Activated CD8-positive, alpha-beta memory T cell treated with anti-CD3 and anti-CD28 coated beads, Interleukin-2, amount 50 U/mL, for 4 hours (primary cell): ENCODE measurements around the gene ST14.
"Not testable (repeated sequence)": the region's sequence is repeated elsewhere in the genome, so short reads cannot be mapped to it uniquely, and the experiment has no call there.

ENCODE experiments used
- DNase-seq: peaks from one replicate; pipeline ENCODE4 v3.0.0-alpha.2; 2020

Gene ST14

DNA sequence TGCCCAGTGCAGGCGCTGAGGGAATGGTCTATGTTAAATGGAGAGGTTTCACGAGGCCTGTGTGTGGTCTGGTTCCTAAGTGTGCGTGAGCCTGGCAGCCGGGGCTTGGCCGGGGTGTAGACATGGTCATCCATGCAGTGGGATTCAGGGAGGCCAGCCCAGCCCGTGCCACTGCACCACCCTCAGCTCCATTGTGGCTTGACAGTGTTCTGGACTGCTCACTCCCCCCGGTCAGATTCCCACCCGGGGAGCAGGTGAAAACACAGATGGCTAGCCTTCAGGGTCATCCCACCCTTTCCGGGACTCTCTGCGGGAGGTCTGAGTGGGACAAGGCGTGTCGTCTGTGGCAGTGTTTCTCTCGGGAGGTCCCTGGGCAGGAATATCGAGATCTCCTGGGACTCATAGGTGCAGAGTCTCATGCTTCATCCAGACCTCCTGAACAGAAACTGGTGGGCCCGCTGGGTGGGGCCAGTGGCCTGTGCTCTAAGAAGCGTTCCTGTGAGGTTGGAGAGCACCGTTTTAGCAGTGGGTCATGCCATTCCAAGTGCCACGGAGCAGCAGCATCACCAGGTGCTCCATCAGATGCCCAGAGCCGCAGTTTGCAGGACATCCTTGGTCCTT lies 52.3 kb downstream of the ST14 start:
- no peak for DNase-seq

DNA sequence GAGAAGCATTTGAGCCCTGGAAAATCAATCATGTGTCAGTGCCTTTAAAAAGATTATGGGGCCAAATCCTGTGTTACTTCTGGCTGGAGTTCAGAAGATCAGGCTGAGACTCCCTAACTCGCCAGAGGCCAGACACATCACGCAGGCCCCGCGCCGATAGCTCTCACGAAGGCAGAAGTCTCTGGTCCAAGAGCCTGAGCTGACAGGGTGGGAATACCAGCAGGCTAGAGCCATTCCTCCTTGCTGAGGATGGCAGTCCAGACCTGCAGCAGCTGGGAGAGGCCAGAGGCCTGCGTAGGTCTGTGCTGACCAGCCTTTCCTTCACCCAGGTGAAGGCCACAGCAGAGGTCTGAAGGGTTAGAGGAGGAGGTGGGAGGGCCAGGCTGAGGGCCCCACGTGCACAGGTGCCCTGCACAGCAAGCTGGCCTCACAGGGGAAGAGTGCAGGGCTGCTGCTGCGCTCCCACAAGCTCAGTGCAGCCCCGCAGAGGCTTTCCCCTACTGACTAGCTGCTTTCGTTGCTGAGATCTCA lies 52.9 kb downstream of the ST14 start:
- no peak for DNase-seq

DNA sequence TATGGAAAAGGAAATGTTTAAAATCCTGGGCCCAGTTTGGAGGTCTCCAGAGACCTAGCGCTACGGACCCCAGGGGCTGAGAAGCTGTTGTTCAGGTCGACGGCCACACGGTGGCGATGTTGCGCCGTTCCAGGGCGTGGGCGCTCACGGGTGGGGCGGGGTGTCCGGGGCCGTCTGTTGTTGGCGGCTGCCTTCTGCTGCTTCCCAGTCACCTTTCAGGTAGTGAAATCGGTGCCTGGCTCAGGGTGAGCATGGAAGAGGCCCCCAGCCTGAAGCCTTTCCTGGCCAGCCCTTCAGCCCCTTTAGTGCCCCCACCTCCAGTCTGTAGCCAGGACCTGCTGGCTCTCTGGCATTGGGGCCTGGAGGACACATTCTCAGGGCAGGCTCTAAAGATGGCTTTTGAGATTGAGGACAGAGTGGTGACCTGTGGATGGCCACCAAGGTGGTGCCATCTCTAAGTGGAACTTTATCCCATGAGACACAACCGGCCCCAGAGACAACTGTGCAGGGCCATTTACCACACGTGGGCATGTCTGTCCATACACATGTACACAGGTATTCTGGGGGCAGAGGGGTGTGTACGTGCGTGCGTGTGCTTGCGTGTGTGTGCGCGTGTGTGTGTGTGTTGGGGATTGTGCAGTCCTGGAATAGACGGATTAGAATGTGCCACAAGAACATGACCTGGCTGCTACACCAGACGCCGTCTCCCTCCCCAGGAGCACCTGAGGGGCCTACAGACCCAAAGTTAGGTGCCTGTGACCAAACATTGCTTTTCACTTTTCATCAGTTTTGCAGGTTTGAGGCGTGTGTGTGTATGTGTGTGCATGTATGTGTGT lies 53.8 kb downstream of the ST14 start:
- DNase-seq = peak; percentile 77

DNA sequence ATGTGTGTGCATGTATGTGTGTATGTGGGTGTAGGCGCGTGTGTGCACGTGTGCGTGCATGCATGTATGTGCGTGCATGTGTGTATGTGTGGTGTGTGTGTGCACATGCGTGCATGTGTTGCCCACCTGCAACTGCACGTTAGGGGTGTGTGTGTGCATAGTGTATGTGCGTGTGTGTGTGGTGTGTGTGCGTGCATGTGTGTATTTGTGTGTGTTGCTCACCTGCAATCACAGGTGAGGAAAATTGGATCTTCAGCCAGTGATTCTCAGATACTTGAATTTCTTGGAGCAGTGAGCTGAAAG lies 54.3 kb downstream of the ST14 start:
- no peak for DNase-seq

DNA sequence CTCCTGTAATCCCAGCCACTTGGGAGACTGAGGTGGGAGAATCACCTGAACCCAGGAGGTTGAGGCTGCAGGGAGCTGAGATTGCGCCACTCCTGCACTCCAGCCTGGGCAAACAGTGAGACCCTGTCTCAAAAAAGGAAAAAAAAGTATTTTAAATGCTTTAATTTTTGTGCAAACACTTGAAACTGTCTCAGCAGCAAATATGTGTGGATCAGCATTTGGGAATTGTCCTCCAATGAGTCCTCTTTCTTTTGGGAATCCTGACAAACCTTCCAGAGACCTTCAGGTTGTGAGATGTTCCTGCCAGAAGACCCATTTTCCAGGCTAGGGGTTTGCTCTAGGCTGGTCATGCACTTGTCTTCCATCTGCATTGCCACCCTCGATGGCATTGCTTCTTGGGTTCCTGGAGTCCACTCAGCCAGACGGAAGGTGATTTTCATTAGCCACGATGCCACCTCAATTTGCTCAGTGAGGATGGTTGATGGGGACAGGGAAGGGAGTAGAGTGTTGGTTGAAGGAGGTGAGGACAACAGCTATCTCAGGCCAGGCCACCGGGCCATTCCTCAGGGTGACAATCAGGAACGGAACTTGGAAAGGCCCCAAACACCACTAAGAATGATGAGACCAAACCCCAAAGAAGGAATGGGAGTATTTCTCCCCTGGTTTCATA lies 55.4 kb downstream of the ST14 start:
- DNase-seq = no peak

DNA sequence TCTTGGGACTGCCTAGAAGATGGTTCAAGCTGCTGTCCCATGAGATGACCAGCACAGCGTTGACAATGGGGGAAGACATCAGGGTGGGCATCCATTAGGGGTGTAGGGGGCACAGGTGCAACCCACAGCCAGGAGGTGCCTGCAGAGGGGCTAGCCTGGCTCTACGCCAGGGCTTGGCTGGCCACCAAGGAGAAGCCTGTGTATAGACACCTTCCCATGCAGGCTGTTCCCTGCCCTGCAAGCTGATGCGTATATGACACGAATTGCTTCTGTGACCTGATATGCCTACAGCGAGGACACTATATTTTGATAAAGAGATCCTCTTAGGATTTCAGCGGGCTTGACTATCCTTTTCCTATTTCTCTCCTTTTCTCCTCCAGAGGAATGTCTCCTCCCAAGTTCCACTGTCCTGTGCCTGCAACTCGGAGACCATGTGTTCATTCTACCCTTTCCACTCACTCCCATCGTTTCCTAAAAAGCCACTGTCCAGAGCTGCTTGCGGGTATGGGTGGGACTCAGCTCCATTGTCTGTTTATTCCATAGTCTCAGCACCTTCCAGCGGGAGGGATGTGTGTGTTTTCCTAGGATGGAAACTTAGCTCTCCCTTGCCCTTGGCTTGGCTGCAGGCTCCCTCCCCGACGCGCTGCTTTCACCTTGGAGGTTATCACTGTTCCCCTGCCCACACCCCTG lies 56.1 kb downstream of the ST14 start:
- no peak for DNase-seq

DNA sequence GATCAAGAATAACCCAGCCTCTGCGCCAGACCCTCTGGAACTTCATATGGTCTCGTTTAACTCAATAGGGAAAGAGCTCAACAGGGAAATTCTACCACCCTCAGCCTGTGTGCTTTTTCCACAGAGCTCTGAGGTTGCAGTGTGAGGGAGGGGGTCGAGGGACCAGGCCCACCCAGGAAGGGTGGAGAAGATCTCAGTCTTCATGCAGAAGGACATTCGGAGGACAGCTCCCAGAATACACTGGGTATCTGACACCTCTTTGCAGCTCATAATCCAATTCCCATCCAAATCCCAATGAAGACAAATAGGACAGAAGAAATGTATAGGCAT lies 56.6 kb downstream of the ST14 start:
- no peak for DNase-seq

DNA sequence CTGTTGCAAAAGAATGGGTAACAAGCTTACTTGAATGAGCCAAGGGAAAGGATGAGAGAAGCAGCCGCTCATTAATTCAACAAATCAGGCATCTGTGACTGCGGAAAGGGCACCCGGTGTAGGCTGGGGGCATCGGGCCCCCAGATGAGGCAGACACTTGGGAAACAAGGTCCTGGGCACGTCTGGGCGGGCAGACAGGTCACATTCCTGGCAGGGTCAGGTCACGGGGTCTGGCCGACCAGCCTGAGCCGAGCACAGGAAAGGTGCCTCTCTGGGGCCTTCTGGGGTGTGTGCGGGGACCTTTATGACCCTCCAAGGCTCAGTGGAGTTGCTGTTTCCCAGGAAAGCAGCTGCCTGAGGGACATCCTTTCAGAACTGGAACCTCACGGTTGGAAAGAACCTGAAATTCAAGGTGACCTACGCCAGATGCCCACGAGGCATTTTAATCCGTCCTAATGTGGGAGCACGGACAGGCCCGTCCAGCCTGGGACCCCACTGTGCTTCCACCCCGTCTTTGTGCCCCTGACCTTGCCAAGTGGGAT lies 57.1 kb downstream of the ST14 start:
- DNase-seq = no peak

DNA sequence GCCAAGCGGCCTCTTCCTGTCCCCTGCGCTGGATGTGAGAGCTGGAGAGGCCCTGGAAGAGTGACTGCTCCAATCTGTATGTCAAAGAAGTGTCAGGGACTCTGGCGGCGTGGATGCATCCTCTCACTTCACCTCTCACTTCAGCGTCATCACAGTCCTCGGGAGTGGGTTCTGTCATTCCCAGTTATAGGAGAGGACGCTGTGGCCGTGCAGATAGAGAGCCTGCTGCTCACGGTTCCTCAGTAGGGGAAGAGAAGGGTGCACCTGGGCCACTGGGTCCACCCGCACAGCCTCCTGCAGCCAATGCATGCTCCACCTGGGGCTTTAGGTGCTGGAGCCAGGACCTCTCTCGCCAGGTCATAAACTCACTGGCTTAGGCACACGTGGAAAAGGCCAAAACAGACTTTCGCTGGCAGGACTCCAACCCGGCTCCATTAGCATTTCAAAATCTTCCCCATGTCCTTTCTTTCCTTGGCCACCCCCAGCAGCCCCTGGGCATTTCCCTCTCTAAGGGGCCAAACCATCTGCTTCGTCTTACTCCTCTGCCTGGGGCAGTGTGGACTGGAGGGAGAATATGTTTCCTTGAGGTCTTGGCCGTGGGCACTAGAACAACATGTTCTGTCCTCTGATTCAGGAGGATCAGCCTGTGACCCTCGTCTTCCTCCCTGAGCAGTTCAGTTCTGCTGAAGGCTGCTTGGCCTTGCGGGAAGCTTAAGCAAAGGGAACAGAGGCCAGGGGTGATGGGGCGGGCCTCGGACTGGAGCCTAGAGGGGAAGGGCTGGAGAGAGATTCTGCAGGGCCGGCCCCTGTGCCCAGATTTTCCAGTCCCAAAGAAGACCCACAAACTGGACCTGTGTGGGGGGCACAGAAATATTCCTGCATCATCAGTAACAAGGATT lies 57.8 kb downstream of the ST14 start:
- no peak for DNase-seq

DNA sequence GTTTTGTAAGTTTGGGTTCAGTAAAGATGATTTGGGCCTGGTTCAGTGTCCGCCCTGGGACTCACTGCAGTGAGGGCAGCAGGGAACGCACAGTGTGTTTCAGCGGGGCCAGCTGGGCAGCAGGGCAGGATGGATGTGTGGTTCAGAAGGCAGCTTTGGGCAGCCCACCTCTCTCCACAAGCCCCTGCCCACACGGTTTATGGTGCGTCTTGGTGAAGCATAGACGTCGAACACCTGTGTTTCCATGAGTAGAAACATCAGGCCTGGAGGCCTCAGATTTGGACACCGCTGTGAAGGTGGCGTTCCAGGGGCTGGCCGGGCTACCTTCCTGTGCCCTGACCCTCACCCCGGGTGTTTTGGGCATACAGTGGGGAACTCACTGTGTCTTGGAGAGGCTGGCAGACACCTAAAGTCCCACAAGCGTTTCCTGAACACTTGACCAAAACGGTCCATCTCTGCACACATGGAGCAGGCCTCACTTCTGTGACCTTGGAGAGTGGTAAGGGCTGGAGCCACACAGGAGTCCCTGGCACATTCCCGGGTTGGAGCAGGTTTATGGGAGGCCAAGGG lies 59.0 kb downstream of the ST14 start:
- DNase-seq = no peak

DNA sequence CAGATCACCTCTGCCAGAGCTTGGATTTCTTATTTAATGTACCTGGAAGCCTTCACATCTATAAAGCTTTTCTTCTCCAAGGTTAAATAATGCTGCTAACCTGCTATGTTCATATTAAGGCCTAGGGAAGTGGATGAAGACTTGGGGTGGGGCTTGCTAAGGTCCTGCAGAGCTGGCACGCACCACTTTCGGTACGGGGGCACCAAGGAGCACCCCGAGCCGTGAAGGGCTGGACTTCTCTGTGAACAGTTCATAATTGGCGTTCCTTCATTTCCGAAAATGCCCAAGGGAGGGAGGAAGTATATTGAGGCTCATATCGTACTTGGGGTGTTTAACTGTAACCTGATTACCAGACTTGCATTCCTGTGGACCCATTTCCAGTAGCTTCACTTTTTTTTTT lies 59.6 kb downstream of the ST14 start:
- DNase-seq = no peak

DNA sequence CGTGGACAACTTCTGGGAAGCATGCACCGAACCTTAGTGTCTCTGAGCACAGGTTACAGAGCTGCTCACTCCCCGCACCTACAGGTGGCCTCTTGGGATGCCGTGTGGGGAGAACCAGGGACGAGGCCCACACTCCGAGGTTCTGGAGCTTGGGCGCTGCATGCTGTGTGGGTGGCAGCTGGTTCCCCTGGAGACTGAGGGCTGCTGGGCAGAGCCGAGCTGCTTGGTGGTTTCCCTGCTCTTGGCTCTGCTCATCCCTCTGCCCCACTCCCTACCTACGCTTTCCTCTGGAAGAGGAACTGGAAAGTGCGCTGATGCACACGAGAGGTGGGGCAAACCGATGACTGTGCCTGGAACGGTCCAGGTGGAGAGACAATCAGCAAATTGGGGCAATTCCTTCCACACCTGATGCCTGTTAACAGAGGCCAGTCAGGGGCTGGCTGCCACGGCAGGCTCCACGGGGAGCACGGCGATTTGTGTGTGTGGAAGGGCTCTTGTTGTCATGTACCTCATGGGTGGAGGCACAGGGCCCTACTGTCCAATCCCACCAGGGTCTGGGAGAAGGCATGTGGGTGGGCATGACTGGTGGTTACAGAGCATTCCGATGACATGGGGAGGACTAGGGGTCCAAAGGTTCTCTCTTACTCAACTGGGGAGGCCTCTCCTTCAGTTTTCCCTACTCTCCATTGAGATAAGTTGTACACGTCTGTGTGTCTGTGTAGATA lies 60.9 kb downstream of the ST14 start:
- DNase-seq = no peak

DNA sequence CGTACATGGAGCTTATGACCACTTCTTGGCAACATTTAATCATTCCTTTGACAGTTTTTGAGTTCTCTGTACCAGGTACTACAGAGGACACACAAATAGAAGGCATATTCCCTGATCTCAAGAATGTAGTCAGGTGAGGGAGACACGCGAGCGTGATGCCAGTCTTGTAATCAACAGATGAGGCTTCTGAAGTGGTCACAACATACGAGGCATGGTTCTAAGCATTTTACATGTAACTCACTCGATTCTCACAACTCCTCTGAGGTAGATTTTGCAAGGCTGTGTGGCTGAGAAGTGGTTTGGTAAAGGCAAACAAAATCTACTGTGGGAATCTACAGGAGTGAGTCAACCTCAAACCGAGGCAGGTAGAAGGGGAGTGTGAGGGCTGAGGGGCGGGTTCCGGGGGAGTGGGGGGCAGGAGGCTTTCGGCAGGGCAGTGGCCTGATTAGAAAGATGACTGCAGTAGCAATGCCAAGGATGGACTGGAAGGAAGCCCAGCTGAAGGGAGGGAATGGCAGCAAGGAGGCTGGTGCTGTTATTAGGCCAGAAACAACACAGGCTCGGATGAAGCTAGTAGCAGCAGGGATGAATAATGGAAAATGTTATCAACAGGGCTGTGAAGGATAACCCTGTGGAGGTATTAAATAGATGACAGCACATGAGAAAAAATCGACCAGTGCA lies 63.8 kb downstream of the ST14 start:
- DNase-seq = no peak

DNA sequence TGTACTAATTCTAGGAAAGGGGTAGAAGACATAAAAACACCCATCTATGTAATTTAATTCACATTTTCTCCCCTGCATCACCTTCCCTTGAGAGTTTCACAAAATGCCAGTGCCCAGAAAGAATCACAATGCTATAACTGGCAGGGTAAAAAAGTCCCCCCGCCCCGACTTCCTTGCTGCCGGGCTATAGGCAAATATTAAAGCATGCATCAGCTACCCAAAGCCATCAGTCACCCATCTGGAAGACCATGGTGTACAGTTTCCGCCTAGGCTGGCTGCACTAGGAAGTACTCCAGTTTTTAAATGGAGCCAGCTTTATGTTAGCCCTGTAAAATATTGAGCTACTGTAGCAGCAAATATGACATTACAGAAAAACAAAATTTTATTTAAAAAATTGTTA lies 67.8 kb downstream of the ST14 start:
- DNase-seq = no peak

DNA sequence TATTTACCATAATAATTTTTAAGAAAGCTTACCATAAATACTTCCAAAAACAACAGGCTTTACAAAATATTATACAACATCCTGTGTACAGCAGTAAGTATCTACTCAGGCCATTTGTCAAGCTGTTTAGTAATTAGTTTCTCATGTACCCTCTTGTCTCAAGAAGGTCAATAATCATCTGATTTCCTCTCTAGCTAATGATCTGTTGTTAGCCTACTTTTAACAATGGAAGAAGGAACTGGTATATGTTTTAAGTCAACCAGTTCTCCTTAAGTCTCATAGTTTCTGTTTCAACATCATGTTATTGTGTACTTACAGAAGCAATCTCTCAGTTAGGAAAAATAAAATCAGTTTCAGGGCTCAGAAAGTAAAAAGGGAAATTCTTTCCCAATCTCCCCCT lies 73.9 kb downstream of the ST14 start:
- DNase-seq = not testable (repeated sequence)

DNA sequence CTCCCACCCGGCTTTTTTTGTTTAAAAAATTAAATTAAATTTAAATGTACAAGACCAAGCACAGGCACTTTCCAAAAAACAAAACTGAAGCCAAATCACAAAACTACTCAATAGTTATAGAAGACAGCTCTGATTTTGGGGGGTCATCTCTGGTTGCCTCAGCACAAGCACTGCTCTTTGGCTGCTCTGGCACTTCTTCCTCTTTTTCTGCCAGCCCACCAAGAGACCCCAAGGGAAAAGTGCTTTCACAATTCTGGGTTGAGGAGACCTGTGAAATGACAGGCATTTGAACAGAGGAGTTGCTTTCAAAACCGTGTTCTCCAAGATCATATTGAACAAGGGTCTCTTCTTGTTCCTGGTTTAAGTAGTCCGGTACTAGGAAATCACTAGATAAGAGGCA lies 74.3 kb downstream of the ST14 start:
- not testable (repeated sequence) for DNase-seq

DNA sequence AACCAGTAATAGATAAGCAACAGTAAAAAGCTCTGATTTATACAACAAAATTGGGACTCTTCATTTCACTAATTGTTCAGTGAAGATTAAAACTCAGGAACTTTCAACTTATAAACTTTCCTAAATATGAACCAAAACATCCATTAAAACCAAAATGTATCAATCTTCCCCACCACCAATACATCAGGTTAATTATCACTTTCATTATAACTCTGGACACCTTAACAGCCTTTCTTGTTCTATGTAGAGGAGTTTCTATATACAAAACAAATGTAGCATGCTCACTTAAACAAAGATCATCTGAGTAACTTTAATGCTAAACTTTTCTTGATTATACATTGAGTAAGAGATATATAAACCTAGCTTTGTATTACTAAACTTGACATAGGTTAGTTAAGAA lies 74.7 kb downstream of the ST14 start:
- DNase-seq = no peak

DNA sequence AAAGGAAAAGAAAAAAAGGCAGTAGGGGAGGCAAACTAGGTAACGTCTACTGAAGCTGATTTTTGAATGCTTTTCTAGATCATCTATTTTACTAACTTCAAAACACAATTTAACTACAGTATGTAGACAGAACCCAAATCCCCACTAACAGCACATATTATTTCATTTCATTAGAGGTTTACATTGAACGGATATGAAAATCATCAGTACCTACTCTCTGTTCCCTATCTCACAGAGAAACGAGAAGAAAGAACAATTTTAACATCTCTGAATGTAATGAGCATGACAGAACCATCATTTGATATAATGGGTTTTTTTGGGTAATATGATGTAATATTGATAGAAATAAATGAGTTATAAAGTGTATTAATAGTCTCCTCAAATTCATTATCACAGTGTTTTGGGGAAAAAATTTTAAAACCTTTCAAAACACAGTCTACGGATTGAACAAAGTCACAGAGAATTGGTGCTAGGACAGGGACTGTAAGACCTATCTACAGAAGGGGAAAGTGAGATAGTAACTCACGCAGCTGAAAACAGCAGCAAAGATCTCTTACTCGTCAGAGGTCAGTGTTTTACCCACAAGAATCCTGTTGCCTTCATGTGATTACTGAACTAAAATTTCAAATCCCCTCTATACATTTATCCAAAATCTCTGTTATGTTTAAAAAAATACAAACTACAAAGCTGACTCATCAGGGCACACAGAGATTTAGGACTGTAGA lies 77.9 kb downstream of the ST14 start:
- DNase-seq = no peak

DNA sequence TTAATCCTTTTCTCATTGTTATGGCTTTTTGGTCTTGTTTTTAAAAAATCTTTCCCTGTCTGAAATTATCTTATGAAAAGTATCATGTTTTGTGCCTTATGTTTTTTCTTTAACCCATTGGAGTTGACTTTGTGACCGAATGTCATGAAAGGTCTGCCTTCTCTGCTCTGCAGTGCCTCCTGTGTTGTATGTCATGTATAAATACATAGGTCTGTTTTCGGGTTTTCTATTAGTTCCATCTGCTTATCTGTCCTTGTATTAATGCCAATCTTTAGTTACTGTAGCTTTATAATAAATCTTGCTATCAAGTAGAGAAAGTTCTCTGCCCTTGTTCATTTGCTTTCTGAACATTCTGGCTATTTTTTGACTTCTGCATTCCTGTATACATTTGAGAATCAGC lies 82.1 kb downstream of the ST14 start:
- DNase-seq = no peak

DNA sequence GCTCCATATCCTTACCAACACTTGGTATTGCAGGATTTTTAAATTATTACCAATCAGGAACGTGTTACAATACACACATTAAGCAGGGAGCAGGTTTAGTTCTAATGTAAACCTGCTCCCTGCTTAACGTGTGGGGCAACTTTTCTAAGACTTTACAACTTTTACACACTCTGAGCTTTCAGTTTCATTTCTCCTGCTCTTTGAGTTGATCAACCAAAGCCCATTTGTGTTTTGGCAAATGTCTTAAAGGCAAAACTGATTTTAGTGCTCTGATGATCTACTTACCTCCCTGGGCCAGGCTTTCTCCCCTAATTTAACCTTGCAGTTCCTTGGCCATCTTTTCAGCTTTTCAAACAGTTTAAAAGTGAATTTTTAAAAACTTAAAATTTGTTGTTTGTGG lies 84.2 kb downstream of the ST14 start:
- DNase-seq = no peak
